Hepatocyte (in vitro differentiated cells): ENCODE results near the gene RBCK1. TPM values are rescaled to one million over a fixed set of nuclear protein-coding genes. Genes with fewer than 3 reads are reported as not detected.

Experiments
- DNase-seq: peaks from one replicate; pipeline ENCODE4 v3.0.0-alpha.2; 2016; ENCODE audit warnings: low spot score
- H2AFZ ChIP-seq: fragments of 200-600 bp; sonication (generic); 2 replicates; pipeline ENCODE4 v1.6.0; 2016; ENCODE audit warnings: antibody characterized with exemption, mild to moderate bottlenecking
- H3K27ac ChIP-seq: fragments of 200-600 bp; sonication (generic); 2 replicates; pipeline ENCODE4 v1.5.1; 2016; ENCODE audit warnings: mild to moderate bottlenecking
- H3K27me3 ChIP-seq: fragments of 200-600 bp; sonication (generic); 2 replicates; pipeline ENCODE4 v1.6.1; 2016
- H3K36me3 ChIP-seq: fragments of 200-600 bp; sonication (generic); replicated peaks from 2 replicates; pipeline ENCODE4 v1.5.1; 2016; ENCODE audit warnings: low read depth; ENCODE audit not compliant: insufficient read depth
- H3K4me1 ChIP-seq: fragments of 200-600 bp; sonication (generic); 2 replicates; pipeline ENCODE4 v1.5.1; 2016; ENCODE audit warnings: mild to moderate bottlenecking, moderate library complexity; ENCODE audit not compliant: insufficient read depth
- H3K4me2 ChIP-seq: fragments of 200-600 bp; sonication (generic); 2 replicates; pipeline ENCODE4 v1.6.0; 2016
- H3K4me3 ChIP-seq: fragments of 200-600 bp; sonication (generic); 2 replicates; pipeline ENCODE4 v1.5.1; 2016; ENCODE audit warnings: mild to moderate bottlenecking
- H3K79me2 ChIP-seq: fragments of 200-600 bp; sonication (generic); 2 replicates; pipeline ENCODE4 v1.6.0; 2017; ENCODE audit warnings: mild to moderate bottlenecking
- H3K9me2 ChIP-seq: fragments of 200-600 bp; sonication (generic); replicated peaks from 2 replicates; pipeline ENCODE4 v1.6.0; 2017; ENCODE audit warnings: mild to moderate bottlenecking; ENCODE audit not compliant: insufficient read depth
- H3K9me3 ChIP-seq: fragments of 200-600 bp; sonication (generic); 2 replicates; pipeline ENCODE4 v1.5.1; 2016; ENCODE audit warnings: low read depth, mild to moderate bottlenecking
- H4K20me1 ChIP-seq: fragments of 200-600 bp; sonication (generic); 2 replicates; pipeline ENCODE4 v1.6.0; 2016; ENCODE audit warnings: mild to moderate bottlenecking; ENCODE audit not compliant: insufficient read depth, poor library complexity, severe bottlenecking
- CTCF ChIP-seq: fragments of 200-600 bp; sonication (generic); IDR thresholded peaks from 2 replicates; pipeline ENCODE4 v1.5.1; 2016; ENCODE audit warnings: antibody characterized with exemption, mild to moderate bottlenecking; ENCODE audit not compliant: poor library complexity
- EZH2 ChIP-seq: fragments of 200-600 bp; sonication (generic); IDR thresholded peaks from 2 replicates; pipeline ENCODE4 v1.6.1; 2016; ENCODE audit warnings: antibody characterized with exemption, mild to moderate bottlenecking, borderline replicate concordance
- EZH2phosphoT487 ChIP-seq: fragments of 200-600 bp; sonication (generic); IDR thresholded peaks from one replicate; pipeline ENCODE4 v1.6.1; 2018; ENCODE audit warnings: antibody characterized with exemption, mild to moderate bottlenecking, low read depth, moderate library complexity; ENCODE audit not compliant: unreplicated experiment, severe bottlenecking
- WGBS: methylation state at CpG from one replicate; pipeline ENCODE4 v1.1.6; 2016; ENCODE audit warnings: low lambda C conversion rate; ENCODE audit errors: missing lambda C conversion rate; 5-methylcytosine and 5-hydroxymethylcytosine counted together
- polyA plus RNA-seq: library from polyadenylated mRNA; unstranded; fragments of >200 nt; fragmentation: Nextera tagmentation; extraction: Ambion mirVana; gene quantifications from 2 replicates; pipeline ENCODE4 v1.2.1, GENCODE V29; 2016
- total RNA-seq: library from RNA; depleted of rRNA; stranded (reverse); fragments of >200 nt; gene quantifications from 2 replicates; pipeline ENCODE4 v1.2.3, GENCODE V29; 2014

Gene RBCK1
- total and polyA plus RNA-seq, 2 experiments from 2014 or later: 76.4 to 80.8 TPM

GRCh38 chr20:403582-403957 lies 4.5 kb upstream of the RBCK1 start:
- no peaks in the 10 kb centered on the region for H3K36me3 ChIP-seq
- H3K27me3 ChIP-seq: no peaks in the 10 kb centered on the region
- DNase-seq: no peak
- H4K20me1 ChIP-seq: no peaks in the 10 kb centered on the region
- 93% methylated on average over 3 of the region's 3 CpGs for WGBS
- no peak overlapping the region for H3K4me3 ChIP-seq
- H3K4me1 ChIP-seq: peaks cover 12% of the 10 kb centered on the region
- H3K79me2 ChIP-seq: peaks cover 4% of the 10 kb centered on the region
- no peaks in the 10 kb centered on the region for H3K9me2 ChIP-seq
- no peaks in the 10 kb centered on the region for H3K9me3 ChIP-seq
- H3K27ac ChIP-seq: no peak overlapping the region
- no peak overlapping the region for H3K4me2 ChIP-seq
- H2AFZ ChIP-seq: no peak overlapping the region
- no peak for TF ChIP-seq EZH2phosphoT487
- TF ChIP-seq EZH2: no peak
- TF ChIP-seq CTCF: no peak

GRCh38 chr20:404088-404487 lies 4.0 kb upstream of the RBCK1 start:
- Histone ChIP-seq H3K4me3 (no peak overlapping the region), H3K36me3 (no peaks in the 10 kb centered on the region), H3K79me2 (peaks cover 9% of the 10 kb centered on the region), H3K9me3 (no peaks in the 10 kb centered on the region), H3K4me2 (no peak overlapping the region), H4K20me1 (peaks cover 1% of the 10 kb centered on the region), H3K27me3 (no peaks in the 10 kb centered on the region), H3K27ac (no peak overlapping the region), H3K4me1 (peaks cover 14% of the 10 kb centered on the region), H2AFZ (no peak overlapping the region), H3K9me2 (no peaks in the 10 kb centered on the region)
- no peak for DNase-seq
- no peak for TF ChIP-seq EZH2phosphoT487
- no peak for TF ChIP-seq EZH2
- 99% methylated on average over 4 of the region's 4 CpGs for WGBS

- TF ChIP-seq EZH2: no peak
- H3K79me2 ChIP-seq: peaks cover 31% of the 10 kb centered on the region
- H4K20me1 ChIP-seq: peaks cover 5% of the 10 kb centered on the region
- peak overlapping the region; percentile 86 for H3K4me2 ChIP-seq
- H2AFZ ChIP-seq: peak overlapping the region; percentile 76
- no peak for DNase-seq
- no peaks in the 10 kb centered on the region for H3K27me3 ChIP-seq
- H3K9me3 ChIP-seq: no peaks in the 10 kb centered on the region
- no peaks in the 10 kb centered on the region for H3K36me3 ChIP-seq
- peak overlapping the region; percentile 85 for H3K27ac ChIP-seq
- WGBS: 85% methylated on average over 9 of the region's 9 CpGs
- peaks cover 22% of the 10 kb centered on the region for H3K4me1 ChIP-seq
- no peak overlapping the region for H3K4me3 ChIP-seq
- H3K9me2 ChIP-seq: no peaks in the 10 kb centered on the region
These were observed 1.6 kb upstream of the RBCK1 start for GRCh38 chr20:406200-407132.

GRCh38 chr20:407133-407952 lies 756 bp upstream of the RBCK1 start:
- Histone ChIP-seq H3K27ac (peak overlapping the region; percentile 85), H4K20me1 (peaks cover 5% of the 10 kb centered on the region), H3K27me3 (no peaks in the 10 kb centered on the region), H3K79me2 (peaks cover 40% of the 10 kb centered on the region), H3K4me3 (peak overlapping the region; percentile 39), H3K4me1 (peaks cover 19% of the 10 kb centered on the region), H3K9me2 (no peaks in the 10 kb centered on the region), H3K36me3 (no peaks in the 10 kb centered on the region), H3K9me3 (no peaks in the 10 kb centered on the region), H2AFZ (peak overlapping the region; percentile 76), H3K4me2 (peak overlapping the region; percentile 86)
- WGBS: 6% methylated on average over 30 of the region's 45 CpGs
- TF ChIP-seq EZH2: no peak
- TF ChIP-seq CTCF: peak; percentile 27
- peak; percentile 90 for DNase-seq
